Activated CD4-positive, alpha-beta T cell treated with anti-CD3 and anti-CD28 coated beads, Interleukin-2, amount 10 ng/mL, durations not matched to agents 24 days and 14 days (primary cell): Measurements from ENCODE around the gene F10. TPM values are rescaled to one million over a fixed set of nuclear protein-coding genes. Genes with fewer than 3 reads are reported as not detected.

Source experiments
- DNase-seq: peaks from one replicate; pipeline ENCODE4 v3.0.0; 2022
- H3K27ac Mint-ChIP-seq: one replicate; pipeline ENCODE4 v1.8.0; 2022; ENCODE audit warnings: mild to moderate bottlenecking, mixed read lengths
- H3K27me3 Mint-ChIP-seq: one replicate; pipeline ENCODE4 v1.8.0; 2022; ENCODE audit warnings: mixed read lengths
- H3K36me3 Mint-ChIP-seq: one replicate; pipeline ENCODE4 v1.8.0; 2022; ENCODE audit warnings: low read depth, mild to moderate bottlenecking, mixed read lengths
- H3K4me1 Mint-ChIP-seq: one replicate; pipeline ENCODE4 v1.8.0; 2021; ENCODE audit warnings: mixed read lengths
- H3K4me3 Mint-ChIP-seq: one replicate; pipeline ENCODE4 v1.8.0; 2022; ENCODE audit warnings: mild to moderate bottlenecking, moderate library complexity, mixed read lengths
- H3K9me3 Mint-ChIP-seq: one replicate; pipeline ENCODE4 v1.8.0; 2021; ENCODE audit warnings: mixed read lengths
- intact Hi-C: fragments of 100-400 bp; cut with micrococcal nuclease; formaldehyde crosslinking; loops from one replicate; pipeline ENCODE4 v1.15.1; 2023
- total RNA-seq: library from RNA; stranded (reverse); gene quantifications from 2 replicates; pipeline ENCODE4 v1.2.3, GENCODE V29; 2022

The F10 gene
- total RNA-seq, 1 donor from 2014 or later, result not detected

- Mint-ChIP-seq H3K27me3 (no peaks in the 10 kb centered on the region), H3K27ac (no peak overlapping the region), H3K36me3 (peaks cover 58% of the 10 kb centered on the region), H3K4me1 (peaks cover 16% of the 10 kb centered on the region), H3K4me3 (no peak overlapping the region), H3K9me3 (no peaks in the 10 kb centered on the region)
- intact Hi-C loops, result no loop called here
- DNase-seq, result no peak
Observed at GRCh38 chr13:113172419-113172926, 49.9 kb downstream of the F10 start.

GRCh38 chr13:113176280-113176679, 53.7 kb downstream of the F10 start:
- peak; percentile 77 for DNase-seq
- Mint-ChIP-seq H3K4me3 (peak overlapping the region; percentile 51), H3K9me3 (no peaks in the 10 kb centered on the region), H3K36me3 (peaks cover 66% of the 10 kb centered on the region), H3K4me1 (peaks cover 31% of the 10 kb centered on the region), H3K27ac (peak overlapping the region; percentile 87), H3K27me3 (no peaks in the 10 kb centered on the region)
- intact Hi-C loops, result no loop called here

GRCh38 chr13:113176822-113177221, 54.2 kb downstream of the F10 start:
- intact Hi-C loops, result no loop called here
- no peaks in the 10 kb centered on the region for H3K9me3 Mint-ChIP-seq
- no peaks in the 10 kb centered on the region for H3K27me3 Mint-ChIP-seq
- H3K36me3 Mint-ChIP-seq, result peaks cover 67% of the 10 kb centered on the region
- DNase-seq, result no peak
- H3K4me1 Mint-ChIP-seq, result peaks cover 31% of the 10 kb centered on the region
- H3K4me3 Mint-ChIP-seq, result no peak overlapping the region
- no peak overlapping the region for H3K27ac Mint-ChIP-seq

GRCh38 chr13:113178070-113178895, 55.7 kb downstream of the F10 start:
- no peak overlapping the region for H3K4me3 Mint-ChIP-seq

DNA sequence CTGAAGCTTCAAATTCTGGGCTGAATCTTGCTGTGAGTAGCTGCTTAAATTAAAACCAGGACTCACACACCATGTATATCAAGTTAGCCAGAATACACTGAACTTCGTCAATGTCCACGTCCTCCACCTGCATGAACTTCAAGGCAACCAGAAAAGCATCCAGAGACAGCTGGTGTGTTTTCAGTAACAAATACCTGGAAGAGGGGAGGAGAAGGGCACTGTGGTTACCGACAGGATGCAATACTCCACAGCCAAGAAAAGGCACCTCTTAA, 56.2 kb downstream of the F10 start:
- Mint-ChIP-seq H3K36me3 (peaks cover 73% of the 10 kb centered on the region), H3K4me1 (peaks cover 29% of the 10 kb centered on the region), H3K4me3 (no peak overlapping the region), H3K27me3 (no peaks in the 10 kb centered on the region), H3K27ac (no peak overlapping the region), H3K9me3 (no peaks in the 10 kb centered on the region)
- no peak for DNase-seq
- intact Hi-C loops, result no loop called here

More at GRCh38 chr13:113178070-113178895, 55.7 kb downstream of the F10 start:
- H3K4me1 Mint-ChIP-seq, result peaks cover 29% of the 10 kb centered on the region
- no peaks in the 10 kb centered on the region for H3K27me3 Mint-ChIP-seq
- intact Hi-C loops, result no loop called here
- H3K36me3 Mint-ChIP-seq, result peaks cover 68% of the 10 kb centered on the region
- no peak overlapping the region for H3K27ac Mint-ChIP-seq
- no peak for DNase-seq
- no peaks in the 10 kb centered on the region for H3K9me3 Mint-ChIP-seq

DNA sequence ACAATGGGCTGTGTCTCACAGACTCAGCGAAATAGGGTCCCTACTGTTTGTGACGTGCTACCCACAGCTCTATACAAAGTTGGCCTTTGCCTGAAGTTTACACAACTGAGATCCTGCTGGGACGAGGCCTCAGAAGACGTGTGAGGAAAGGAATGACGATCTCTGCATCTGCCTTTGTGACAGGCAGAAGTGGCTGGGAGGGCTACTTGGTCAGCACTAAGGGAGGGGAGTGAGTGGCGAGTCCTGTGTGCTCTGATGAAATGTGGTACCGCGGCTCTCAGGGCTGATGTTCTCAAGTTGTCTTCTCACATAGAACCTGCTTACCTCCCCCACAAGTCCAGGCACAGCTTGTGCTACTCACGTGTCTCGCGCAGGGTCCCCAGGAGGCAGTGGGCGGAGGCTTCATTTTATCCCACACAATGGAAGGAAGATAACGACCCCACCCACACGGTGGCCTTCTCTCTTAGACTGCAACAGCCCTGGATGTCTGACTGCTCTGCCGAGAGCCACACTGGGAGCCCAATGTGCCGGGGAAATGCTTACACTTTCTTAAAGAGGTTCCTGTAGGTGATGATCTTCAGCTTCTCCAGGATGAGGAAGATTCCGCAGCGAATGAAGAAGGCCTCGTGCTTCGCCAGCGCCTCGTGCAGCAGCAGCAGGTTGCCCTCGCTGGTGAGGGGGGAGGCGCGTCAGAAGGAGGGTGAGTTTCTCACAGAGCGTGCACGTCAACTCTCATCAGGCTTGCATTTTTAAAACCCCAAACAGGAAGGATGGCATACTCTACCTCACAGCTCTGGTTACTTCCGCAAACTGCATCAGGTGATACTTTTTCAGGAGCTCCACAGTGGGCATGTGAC, 57.0 kb downstream of the F10 start:
- peak overlapping the region; percentile 39 for H3K27ac Mint-ChIP-seq
- peaks cover 69% of the 10 kb centered on the region for H3K36me3 Mint-ChIP-seq
- no peaks in the 10 kb centered on the region for H3K27me3 Mint-ChIP-seq
- H3K9me3 Mint-ChIP-seq, result no peaks in the 10 kb centered on the region
- no peak for DNase-seq
- intact Hi-C loops, result no loop called here
- no peak overlapping the region for H3K4me3 Mint-ChIP-seq
- H3K4me1 Mint-ChIP-seq, result peaks cover 25% of the 10 kb centered on the region

GRCh38 chr13:113182046-113182445, 59.4 kb downstream of the F10 start:
- no peak overlapping the region for H3K4me3 Mint-ChIP-seq
- intact Hi-C loops, result no loop called here
- no peak overlapping the region for H3K27ac Mint-ChIP-seq
- peaks cover 62% of the 10 kb centered on the region for H3K36me3 Mint-ChIP-seq
- H3K9me3 Mint-ChIP-seq, result no peaks in the 10 kb centered on the region
- H3K27me3 Mint-ChIP-seq, result no peaks in the 10 kb centered on the region
- DNase-seq, result no peak
- peaks cover 33% of the 10 kb centered on the region for H3K4me1 Mint-ChIP-seq

DNA sequence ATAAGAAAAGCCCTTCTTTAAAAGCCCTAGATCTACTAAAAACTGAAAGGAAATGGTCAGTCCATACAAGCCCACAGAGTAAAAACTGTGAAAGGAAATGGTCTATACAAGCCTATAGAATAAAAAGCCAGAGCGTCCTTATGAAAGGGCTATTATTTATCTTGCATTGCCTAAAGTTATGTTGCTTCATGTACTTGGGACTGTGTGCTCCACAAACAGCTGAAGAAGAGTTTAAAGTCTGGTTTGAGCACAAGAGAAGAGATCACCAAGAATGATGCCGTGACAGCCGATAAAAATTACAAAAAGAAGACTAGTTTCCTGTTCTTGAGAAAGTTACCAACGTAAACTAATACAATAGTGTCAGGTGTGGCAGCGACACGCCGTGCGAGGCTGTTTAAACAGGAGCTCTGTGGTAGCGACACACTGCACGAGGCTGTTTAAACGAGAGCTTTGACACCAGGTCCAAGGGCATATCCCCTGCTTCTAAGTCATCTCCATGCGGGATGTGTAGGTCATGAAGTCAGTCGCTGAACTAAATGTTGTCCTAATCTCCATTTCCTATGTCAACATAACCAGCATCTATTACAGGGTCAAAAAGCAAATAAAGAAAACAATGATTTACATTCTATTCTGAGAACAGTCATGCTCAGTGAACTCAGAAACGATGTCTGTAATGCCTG, 61.0 kb downstream of the F10 start:
- Mint-ChIP-seq H3K9me3 (no peaks in the 10 kb centered on the region), H3K27ac (no peak overlapping the region), H3K4me3 (no peak overlapping the region), H3K4me1 (peaks cover 41% of the 10 kb centered on the region), H3K27me3 (no peaks in the 10 kb centered on the region), H3K36me3 (peaks cover 66% of the 10 kb centered on the region)
- intact Hi-C loops, result no loop called here
- no peak for DNase-seq

DNA sequence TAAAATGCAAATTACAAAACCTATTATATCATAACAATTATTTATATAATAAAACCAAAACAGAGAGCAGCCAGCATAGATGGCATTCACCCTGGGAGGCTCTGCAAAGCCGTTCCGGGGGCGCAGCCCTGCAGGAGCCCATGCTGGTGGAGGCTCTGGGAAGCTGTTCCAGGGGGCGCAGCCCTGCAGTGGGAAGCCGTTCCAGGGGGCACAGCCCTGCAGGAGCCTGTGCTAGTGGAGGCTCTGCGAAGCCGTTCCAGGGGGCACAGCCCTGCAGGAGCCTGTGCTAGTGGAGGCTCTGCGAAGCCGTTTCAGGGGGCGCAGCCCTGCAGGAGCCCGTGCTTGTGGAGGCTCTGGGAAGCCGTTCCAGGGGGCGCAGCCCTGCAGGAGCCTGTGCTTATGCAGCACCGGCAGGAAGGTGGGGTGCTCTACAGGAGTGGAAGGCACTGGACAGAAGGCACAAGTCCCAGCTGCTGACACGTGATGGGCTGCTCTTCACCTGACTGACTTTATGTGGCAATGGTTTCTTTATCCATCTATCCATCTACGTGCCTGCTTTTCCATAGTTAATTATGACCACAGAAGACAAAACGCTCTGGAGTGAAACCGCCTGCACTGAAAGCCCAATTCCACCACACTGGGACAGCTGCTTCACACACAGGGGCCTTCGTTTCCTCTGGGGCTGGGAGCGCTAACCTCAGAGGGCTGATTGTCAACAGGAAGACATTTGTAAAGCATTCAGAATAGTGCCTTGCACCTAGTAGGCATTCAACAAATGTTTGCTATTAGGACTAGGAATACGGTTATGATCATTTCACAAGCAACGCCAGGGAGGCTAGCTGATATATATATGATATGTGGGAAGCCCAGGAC, 62.2 kb downstream of the F10 start:
- DNase-seq, result peak; percentile 71
- Mint-ChIP-seq H3K9me3 (no peaks in the 10 kb centered on the region), H3K36me3 (peaks cover 65% of the 10 kb centered on the region), H3K4me1 (peaks cover 38% of the 10 kb centered on the region), H3K27me3 (no peaks in the 10 kb centered on the region), H3K27ac (peak overlapping the region; percentile 59), H3K4me3 (peak overlapping the region; percentile 62)
- intact Hi-C loops, result no loop called here

GRCh38 chr13:113186061-113186900, 63.7 kb downstream of the F10 start:
- no peaks in the 10 kb centered on the region for H3K27me3 Mint-ChIP-seq
- H3K36me3 Mint-ChIP-seq, result peaks cover 62% of the 10 kb centered on the region
- intact Hi-C loops, result no loop called here
- DNase-seq, result no peak
- H3K4me1 Mint-ChIP-seq, result peaks cover 30% of the 10 kb centered on the region
- H3K4me3 Mint-ChIP-seq, result peak overlapping the region; percentile 32
- H3K9me3 Mint-ChIP-seq, result no peaks in the 10 kb centered on the region
- H3K27ac Mint-ChIP-seq, result peak overlapping the region; percentile 71

DNA sequence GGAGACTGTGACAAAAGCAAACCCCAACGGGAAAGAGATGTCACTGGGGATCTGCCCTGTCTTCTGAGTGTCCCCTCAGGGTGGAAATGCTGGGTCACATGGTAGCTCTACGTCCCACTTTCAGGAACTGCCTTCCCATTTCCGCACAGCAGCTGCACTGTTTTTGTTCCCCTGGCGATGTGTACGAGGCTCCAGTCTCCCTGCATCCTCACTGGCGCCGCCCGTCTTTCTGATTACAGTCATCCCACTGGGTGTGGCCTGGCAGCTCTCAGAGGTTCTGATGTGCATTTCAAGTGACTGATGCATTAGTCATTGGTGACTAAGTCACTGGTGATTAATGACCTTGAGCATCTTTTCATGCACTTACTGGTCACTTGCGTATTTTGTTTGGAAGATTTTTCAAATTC, 64.7 kb downstream of the F10 start:
- Mint-ChIP-seq H3K27ac (peak overlapping the region; percentile 77), H3K4me1 (peaks cover 30% of the 10 kb centered on the region), H3K4me3 (peak overlapping the region; percentile 48), H3K36me3 (peaks cover 59% of the 10 kb centered on the region), H3K9me3 (no peaks in the 10 kb centered on the region), H3K27me3 (no peaks in the 10 kb centered on the region)
- intact Hi-C loops, result no loop called here
- no peak for DNase-seq

DNA sequence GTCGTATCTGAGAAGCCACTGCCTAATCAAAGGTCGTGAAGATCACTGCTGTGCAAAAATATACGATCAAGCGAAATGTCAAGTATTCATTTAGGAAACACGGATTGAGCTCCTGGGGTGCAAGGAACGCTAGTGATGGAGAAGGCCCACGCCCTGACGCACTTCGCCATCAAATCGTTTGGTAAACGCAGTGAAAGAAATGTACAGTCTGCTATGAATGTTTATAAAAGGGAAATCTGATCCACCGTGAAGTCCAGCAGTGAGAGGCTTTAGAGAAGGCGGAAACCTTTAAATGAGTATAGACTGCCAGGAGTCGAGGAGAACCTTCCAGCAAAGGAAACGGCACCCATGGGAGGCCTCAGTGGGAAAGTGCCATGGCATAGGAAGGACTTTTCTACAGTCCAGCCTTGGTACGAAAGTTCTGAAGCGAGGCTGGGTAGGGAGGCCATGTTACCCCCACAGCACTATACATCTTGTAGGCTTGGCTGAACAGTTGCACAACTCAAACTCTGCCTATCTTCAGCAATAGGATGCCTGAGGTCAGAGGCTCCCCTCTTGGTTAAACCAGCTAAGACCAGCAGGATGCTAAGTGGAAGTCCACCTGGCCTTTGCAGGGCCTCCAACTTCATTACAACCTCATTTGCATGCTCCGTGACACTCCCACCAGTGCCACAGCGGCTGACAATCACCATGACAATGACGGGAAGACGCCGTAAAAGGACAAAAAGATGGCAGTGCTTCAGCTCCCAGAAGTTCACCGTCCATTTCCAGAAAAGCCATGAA, 65.5 kb downstream of the F10 start:
- Mint-ChIP-seq H3K27ac (peak overlapping the region; percentile 53), H3K27me3 (no peaks in the 10 kb centered on the region), H3K36me3 (peaks cover 63% of the 10 kb centered on the region), H3K9me3 (no peaks in the 10 kb centered on the region), H3K4me1 (peaks cover 30% of the 10 kb centered on the region), H3K4me3 (no peak overlapping the region)
- intact Hi-C loops, result no loop called here
- DNase-seq, result no peak
